NCI-H524 treated with DMSO at 0.1 percent for 48 hours (cell line): ENCODE data around the gene DYNC1H1.

Experiments
- DNase-seq: peaks from one replicate; lab custom pipeline; 2025; lab: John Stamatoyannopoulos, UW

Gene DYNC1H1

GRCh38 chr14:102088012-102088792 lies 123.8 kb downstream of the DYNC1H1 start:
- no peak for DNase-seq

GRCh38 chr14:102089621-102090343 lies 125.4 kb downstream of the DYNC1H1 start:
- no peak for DNase-seq

- no peak for DNase-seq
Observed at GRCh38 chr14:102090713-102091112, 126.3 kb downstream of the DYNC1H1 start.

GRCh38 chr14:102092806-102093205 lies 128.4 kb downstream of the DYNC1H1 start:
- DNase-seq = no peak

GRCh38 chr14:102094101-102094500 lies 129.7 kb downstream of the DYNC1H1 start:
- no peak for DNase-seq

- no peak for DNase-seq
Observed at GRCh38 chr14:102095231-102095870, 131.0 kb downstream of the DYNC1H1 start.

GRCh38 chr14:102095871-102096568 lies 131.6 kb downstream of the DYNC1H1 start:
- DNase-seq = no peak

GRCh38 chr14:102096569-102097188 lies 132.3 kb downstream of the DYNC1H1 start:
- peak; percentile 43 for DNase-seq

- no peak for DNase-seq
Observed at GRCh38 chr14:102097441-102098135, 133.2 kb downstream of the DYNC1H1 start.

GRCh38 chr14:102103062-102103695 lies 138.8 kb downstream of the DYNC1H1 start:
- DNase-seq = no peak

- DNase-seq = no peak
Observed at GRCh38 chr14:102105369-102105768, 141.0 kb downstream of the DYNC1H1 start.
